CD4-positive, alpha-beta T cell treated with Interleukin-6 at 100 ng/mL for 8 hours (primary cell): ENCODE measurements around the gene CCDC149.

Experiments used
- DNase-seq: peaks from one replicate; pipeline ENCODE4 v3.0.0-alpha.2; 2020; ENCODE audit warnings: mixed read lengths, low spot score

Gene CCDC149

GRCh38 chr4:24802648-24803047 lies 110.2 kb downstream of the CCDC149 start:
- DNase-seq, result no peak

GRCh38 chr4:24801136-24801855 lies 111.5 kb downstream of the CCDC149 start:
- no peak for DNase-seq

- no peak for DNase-seq
Observed at GRCh38 chr4:24800325-24800895, 112.4 kb downstream of the CCDC149 start.

GRCh38 chr4:24799544-24800324 lies 113.1 kb downstream of the CCDC149 start:
- DNase-seq, result no peak

- DNase-seq, result no peak
Observed at GRCh38 chr4:24799196-24799543, 113.7 kb downstream of the CCDC149 start.

GRCh38 chr4:24798036-24798610 lies 114.7 kb downstream of the CCDC149 start:
- DNase-seq, result no peak

- no peak for DNase-seq
Observed at GRCh38 chr4:24796620-24797019, 116.2 kb downstream of the CCDC149 start.

- DNase-seq, result no peak
Observed at GRCh38 chr4:24795666-24796381, 117.0 kb downstream of the CCDC149 start.

GRCh38 chr4:24794916-24795665 lies 117.8 kb downstream of the CCDC149 start, which contains the start of gene SOD3:
Gene SOD3, plus strand, starts transcription at chr4:24795573. Its CDS starts 3,949 bp downstream, at chr4:24799522.
- DNase-seq, result no peak

GRCh38 chr4:24794480-24794879 lies 118.4 kb downstream of the CCDC149 start:
- no peak for DNase-seq

GRCh38 chr4:24794051-24794450 lies 118.8 kb downstream of the CCDC149 start:
- DNase-seq, result no peak

- no peak for DNase-seq
Observed at GRCh38 chr4:24793219-24794005, 119.4 kb downstream of the CCDC149 start.

- DNase-seq, result no peak
Observed at GRCh38 chr4:24792552-24792951, 120.3 kb downstream of the CCDC149 start.

GRCh38 chr4:24791043-24791442 lies 121.8 kb downstream of the CCDC149 start:
- no peak for DNase-seq

- DNase-seq, result no peak
Observed at GRCh38 chr4:24783506-24783905, 129.3 kb downstream of the CCDC149 start.

- DNase-seq, result no peak
Observed at GRCh38 chr4:24781999-24782745, 130.7 kb downstream of the CCDC149 start.

- no peak for DNase-seq
Observed at GRCh38 chr4:24780936-24781495, 131.8 kb downstream of the CCDC149 start.

GRCh38 chr4:24778464-24779225 lies 134.2 kb downstream of the CCDC149 start:
- no peak for DNase-seq
